Adipocyte (in vitro differentiated cells): ENCODE results near the gene CHD2.

Source experiments
- DNase-seq: peaks from one replicate; pipeline ENCODE4 v3.0.0-alpha.2; 2015; ENCODE audit warnings: low read depth
- H3K27me3 ChIP-seq: replicated peaks from 2 replicates; pipeline ENCODE4 v1.7.0; 2013; ENCODE audit warnings: mild to moderate bottlenecking, low read length, moderate library complexity; ENCODE audit not compliant: control insufficient read depth, insufficient read depth
- H3K36me3 ChIP-seq: 2 replicates; pipeline ENCODE4 v1.7.0; 2013; ENCODE audit warnings: low read length, mild to moderate bottlenecking, moderate library complexity; ENCODE audit not compliant: control insufficient read depth, insufficient read depth, severe bottlenecking
- H3K4me1 ChIP-seq: 2 replicates; pipeline ENCODE4 v1.7.0; 2013; ENCODE audit warnings: mild to moderate bottlenecking, low read length, moderate library complexity; ENCODE audit not compliant: control insufficient read depth, insufficient read depth
- H3K4me3 ChIP-seq: 2 replicates; pipeline ENCODE4 v1.7.0; 2013; ENCODE audit warnings: mild to moderate bottlenecking, low read length, moderate library complexity
- H3K9ac ChIP-seq: 2 replicates; pipeline ENCODE4 v1.7.0; 2013; ENCODE audit warnings: mild to moderate bottlenecking, low read length, moderate library complexity
- H3K9me3 ChIP-seq: 2 replicates; pipeline ENCODE4 v1.7.0; 2013; ENCODE audit warnings: mild to moderate bottlenecking, low read length, moderate library complexity; ENCODE audit not compliant: control insufficient read depth

CHD2 gene

GRCh38 chr15:93024716-93025624, 124.8 kb downstream of the CHD2 start:
- Histone ChIP-seq H3K36me3 (peaks cover 80% of the 10 kb centered on the region), H3K27me3 (no peaks in the 10 kb centered on the region), H3K4me1 (peaks cover 37% of the 10 kb centered on the region), H3K9me3 (no peaks in the 10 kb centered on the region), H3K4me3 (no peak overlapping the region), H3K9ac (no peak overlapping the region)
- DNase-seq: no peak

- H3K4me1 ChIP-seq: peaks cover 44% of the 10 kb centered on the region
- no peaks in the 10 kb centered on the region for H3K9me3 ChIP-seq
- no peak overlapping the region for H3K9ac ChIP-seq
- no peaks in the 10 kb centered on the region for H3K27me3 ChIP-seq
- peaks cover 73% of the 10 kb centered on the region for H3K36me3 ChIP-seq
- DNase-seq: no peak
- H3K4me3 ChIP-seq: no peak overlapping the region
Measured at GRCh38 chr15:93025625-93025982, 125.5 kb downstream of the CHD2 start.

GRCh38 chr15:93026380-93026817, 126.3 kb downstream of the CHD2 start:
- Histone ChIP-seq H3K4me3 (no peak overlapping the region), H3K27me3 (no peaks in the 10 kb centered on the region), H3K9me3 (no peaks in the 10 kb centered on the region), H3K9ac (no peak overlapping the region), H3K36me3 (peaks cover 65% of the 10 kb centered on the region), H3K4me1 (peaks cover 44% of the 10 kb centered on the region)
- DNase-seq: no peak

GRCh38 chr15:93027413-93027812, 127.3 kb downstream of the CHD2 start:
- Histone ChIP-seq H3K36me3 (peaks cover 55% of the 10 kb centered on the region), H3K27me3 (no peaks in the 10 kb centered on the region)

GRCh38 chr15:93028111-93028631, 128.0 kb downstream of the CHD2 start:
- Histone ChIP-seq H3K9me3 (no peaks in the 10 kb centered on the region), H3K27me3 (no peaks in the 10 kb centered on the region), H3K9ac (peak overlapping the region; percentile 83), H3K4me3 (peak overlapping the region; percentile 64), H3K36me3 (peaks cover 48% of the 10 kb centered on the region), H3K4me1 (peaks cover 44% of the 10 kb centered on the region)
- no peak for DNase-seq

More at GRCh38 chr15:93027413-93027812, 127.3 kb downstream of the CHD2 start:
- no peak overlapping the region for H3K4me3 ChIP-seq
- DNase-seq: no peak
- H3K9ac ChIP-seq: peak overlapping the region; percentile 83
- H3K9me3 ChIP-seq: no peaks in the 10 kb centered on the region
- peaks cover 44% of the 10 kb centered on the region for H3K4me1 ChIP-seq

- DNase-seq: peak; percentile 93
- no peaks in the 10 kb centered on the region for H3K9me3 ChIP-seq
- peaks cover 42% of the 10 kb centered on the region for H3K36me3 ChIP-seq
- H3K9ac ChIP-seq: peak overlapping the region; percentile 83
- H3K27me3 ChIP-seq: no peaks in the 10 kb centered on the region
- peaks cover 44% of the 10 kb centered on the region for H3K4me1 ChIP-seq
- peak overlapping the region; percentile 64 for H3K4me3 ChIP-seq
Measured at GRCh38 chr15:93028632-93029213, 128.6 kb downstream of the CHD2 start.

GRCh38 chr15:93029214-93029835, 129.2 kb downstream of the CHD2 start:
- Histone ChIP-seq H3K4me1 (peaks cover 44% of the 10 kb centered on the region), H3K27me3 (no peaks in the 10 kb centered on the region), H3K9me3 (no peaks in the 10 kb centered on the region), H3K4me3 (peak overlapping the region; percentile 37), H3K9ac (peak overlapping the region; percentile 83), H3K36me3 (peaks cover 36% of the 10 kb centered on the region)
- peak; percentile 19 for DNase-seq

- no peaks in the 10 kb centered on the region for H3K27me3 ChIP-seq
- peaks cover 44% of the 10 kb centered on the region for H3K4me1 ChIP-seq
- DNase-seq: peak; percentile 39
- H3K4me3 ChIP-seq: peak overlapping the region; percentile 26
- peaks cover 30% of the 10 kb centered on the region for H3K36me3 ChIP-seq
- H3K9ac ChIP-seq: peak overlapping the region; percentile 83
- H3K9me3 ChIP-seq: no peaks in the 10 kb centered on the region
Measured at GRCh38 chr15:93029836-93030429, 129.8 kb downstream of the CHD2 start.

GRCh38 chr15:93030430-93031102, 130.4 kb downstream of the CHD2 start:
- no peak overlapping the region for H3K4me3 ChIP-seq
- peak overlapping the region; percentile 83 for H3K9ac ChIP-seq
- peaks cover 44% of the 10 kb centered on the region for H3K4me1 ChIP-seq
- H3K9me3 ChIP-seq: no peaks in the 10 kb centered on the region
- no peaks in the 10 kb centered on the region for H3K27me3 ChIP-seq
- peaks cover 24% of the 10 kb centered on the region for H3K36me3 ChIP-seq
- peak; percentile 86 for DNase-seq

GRCh38 chr15:93031103-93031464, 131.0 kb downstream of the CHD2 start:
- no peaks in the 10 kb centered on the region for H3K9me3 ChIP-seq
- H3K4me3 ChIP-seq: no peak overlapping the region
- no peak overlapping the region for H3K9ac ChIP-seq
- peaks cover 18% of the 10 kb centered on the region for H3K36me3 ChIP-seq
- H3K4me1 ChIP-seq: peaks cover 44% of the 10 kb centered on the region
- DNase-seq: no peak
- H3K27me3 ChIP-seq: no peaks in the 10 kb centered on the region
